K562 (cell line): ENCODE results near the gene ENTPD8. TPM values are rescaled to one million over a fixed set of nuclear protein-coding genes. Genes with fewer than 3 reads are reported as not detected.

Experiments
- AFF1 ChIP-seq, 2 experiments: fragments of 450-650 bp; IDR thresholded peaks; 2 replicates each; pipeline ENCODE4 v1.6.1; 2018; ENCODE audit warnings: mild to moderate bottlenecking in 2 of 2, low read depth in 1 of 2; ENCODE audit not compliant: partially characterized antibody in 2 of 2
- CBFA2T2 ChIP-seq: fragments of 450-650 bp; conservative IDR thresholded peaks from 2 replicates; pipeline ENCODE4 v1.6.1; 2017; ENCODE audit warnings: mild to moderate bottlenecking
- CBX1 ChIP-seq: sonication (generic); IDR thresholded peaks from 2 replicates; pipeline ENCODE4 v1.6.1; 2016; ENCODE audit warnings: antibody characterized with exemption, low read depth, mild to moderate bottlenecking
- CTBP1 ChIP-seq: fragments of 450-650 bp; IDR thresholded peaks from 2 replicates; pipeline ENCODE4 v1.6.1; 2016; ENCODE audit warnings: borderline replicate concordance
- CUX1 ChIP-seq: fragments of 200-800 bp; sonication (Bioruptor generic); IDR thresholded peaks from 2 replicates; pipeline ENCODE4 v1.6.1; 2016; ENCODE audit warnings: missing genetic modification characterization, missing compliant biosample characterization
- MXI1 ChIP-seq: IDR thresholded peaks from 2 replicates; pipeline ENCODE4 v1.6.1; 2011; ENCODE audit warnings: low read depth, mild to moderate bottlenecking, improper control_type of control experiment, low read length
- NFIC ChIP-seq: fragments of 450-650 bp; IDR thresholded peaks from 2 replicates; pipeline ENCODE4 v1.6.1; 2017; ENCODE audit warnings: mild to moderate bottlenecking, inconsistent platforms
- NRF1 ChIP-seq, 2 experiments: fragments of 450-650 bp; IDR thresholded peaks in 1 of 2; conservative IDR thresholded peaks in 1 of 2; 2 replicates each; pipeline ENCODE4 v1.6.1; 2014; ENCODE audit warnings: mild to moderate bottlenecking in 2 of 2
- PHF8 ChIP-seq: fragments of 200-600 bp; sonication (generic); IDR thresholded peaks from 2 replicates; pipeline ENCODE4 v1.6.1; 2012; ENCODE audit warnings: mixed run types, mild to moderate bottlenecking, inconsistent platforms, low read length, moderate library complexity, borderline replicate concordance
- SAP30 ChIP-seq: fragments of 200-600 bp; sonication (generic); IDR thresholded peaks from 2 replicates; pipeline ENCODE4 v1.6.1; 2012; ENCODE audit warnings: borderline replicate concordance, low read depth, mild to moderate bottlenecking, moderate library complexity, low read length, control low read depth, inconsistent platforms; ENCODE audit not compliant: insufficient read depth, poor library complexity, severe bottlenecking
- TGIF2 ChIP-seq: sonication (generic); formaldehyde crosslinking; IDR thresholded peaks from 2 replicates; pipeline ENCODE4 v1.8.1; 2022; ENCODE audit warnings: mild to moderate bottlenecking, missing genetic modification reagents, moderate library complexity
- USF2 ChIP-seq: sonication (generic); formaldehyde crosslinking; IDR thresholded peaks from 2 replicates; pipeline ENCODE4 v1.5.0; 2020; ENCODE audit warnings: missing genetic modification reagents
- ZBTB12 ChIP-seq: fragments of 250-450 bp; sonication (Bioruptor Pico); IDR thresholded peaks from 2 replicates; pipeline ENCODE4 v1.4.0; 2020
- ZBTB7A ChIP-seq: IDR thresholded peaks from 2 replicates; pipeline ENCODE4 v1.6.1; 2011; ENCODE audit warnings: low read depth, mild to moderate bottlenecking, low read length, moderate library complexity, borderline replicate concordance; ENCODE audit not compliant: control insufficient read depth
- polyA plus RNA-seq, 8 experiments: library from polyadenylated mRNA; depleted of rRNA in 4 of 8; stranded (reverse) in 5 of 8; unstranded in 3 of 8; fragments of >200 nt; fragmentation: Nextera tagmentation in 2 of 8; fragmentation: Illumina TruSeq in 1 of 8; extraction: Ambion mirVana in 2 of 8; extraction: Trizol in 1 of 8; gene quantifications; 2 replicates each; pipeline versions ENCODE4 v1.2.1 to v1.2.3, GENCODE V29; 2011 to 2014; ENCODE audit warnings: inconsistent platforms in 1 of 8, missing spikeins in 1 of 8
- total RNA-seq, 7 experiments: library from RNA; depleted of rRNA in 6 of 7; stranded (reverse); fragments of >200 nt in 6 of 7; fragmentation: Illumina TruSeq in 2 of 7; extraction: Trizol in 2 of 7; gene quantifications; 2 replicates each; pipeline versions ENCODE4 v1.2.1 to v1.2.3, GENCODE V29; 2011 to 2021; ENCODE audit warnings: low replicate concordance in 1 of 7

ENTPD8 gene
- total and polyA plus RNA-seq, 9 of the 15 experiments (the other 6 are each of a cell fraction or from before 2014, with no cell fraction given) = 0.06 to 0.27 (median 0.19) TPM; not detected in 5

GRCh38 chr9:137441289-137441934, at the start of gene ENTPD8 (continued):
- TF ChIP-seq AFF1 (IDR thresholded peaks at IDR 0.05; ENCODE audit: low read depth in 1 of 2, partially characterized antibody in 2 of 2) = no peak
- no peak for TF ChIP-seq MXI1
- TF ChIP-seq USF2 (CRISPR knock-in tag) = peak; percentile 31; the same call in 1 of the 2 replicates
- TF ChIP-seq NFIC = peak; percentile 23; the same call in 1 of the 2 replicates
- no peak for TF ChIP-seq ZBTB12
- no peak for TF ChIP-seq CUX1 (CRISPR knock-in tag)
- no peak for TF ChIP-seq TGIF2 (CRISPR knock-in tag)
- TF ChIP-seq PHF8 = peak; percentile 22; the same call in 1 of the 2 replicates
- TF ChIP-seq CBFA2T2 = peak; percentile 39; the same call in 1 of the 2 replicates
- TF ChIP-seq CTBP1 = peak; percentile 76; the same call in 1 of the 2 replicates
- TF ChIP-seq SAP30 = peak; percentile 64
- 0 out of 4 replicates have a peak, but pooled peaks of 1 of the 2 experiments have one; percentile 34 for TF ChIP-seq NRF1 (conservative IDR thresholded peaks at IDR 0.05 in 1 of 2, IDR thresholded peaks at IDR 0.05 in 1 of 2)
- peak; percentile 81 for TF ChIP-seq ZBTB7A
- TF ChIP-seq CBX1 = no peak
